ENCODE measurements around the gene CES1.
"Not testable (repeated sequence)": the region's sequence is repeated elsewhere in the genome, so short reads cannot be mapped to it uniquely, and the experiment has no call there.

The CES1 gene

DNA sequence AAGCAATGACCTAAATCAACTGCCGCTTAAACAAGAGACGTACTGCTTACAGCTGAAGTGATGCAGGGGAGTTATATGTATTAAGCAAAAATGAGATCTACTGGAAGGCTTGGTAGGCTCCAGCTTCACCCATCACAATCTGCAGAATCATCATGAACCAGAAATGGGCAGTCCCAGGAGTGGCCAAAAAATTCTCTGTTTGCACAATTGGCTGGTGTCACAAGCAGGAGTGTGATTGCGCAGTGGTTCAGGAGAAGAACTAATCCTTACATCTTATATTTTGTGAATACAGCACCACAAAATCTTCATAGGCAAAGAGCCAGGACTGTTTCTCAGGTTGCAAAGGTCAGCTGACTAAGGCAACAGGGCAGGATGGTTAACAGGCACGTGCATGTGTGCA, 75.9 kb downstream of the CES1 start:
- no peak overlapping the region for H3K27ac ChIP-seq (ENCODE audit: low read length)
- H3K9ac ChIP-seq (ENCODE audit: low read depth, low read length), result no peak overlapping the region
- H3K4me3 ChIP-seq (ENCODE audit: low read depth in 1 of 2, low read length in 2 of 2), result no peak overlapping the region
- no peak for ATAC-seq (ENCODE audit: insufficient read depth, low read depth)
- no peaks in the 10 kb centered on the region for H4K20me1 ChIP-seq (ENCODE audit: insufficient read depth, low read length)
- TF ChIP-seq EZH2 (IDR thresholded peaks at IDR 0.05; ENCODE audit: borderline replicate concordance, low read depth, low read length, severe bottlenecking), result no peak
- TF ChIP-seq, protein P1, sequence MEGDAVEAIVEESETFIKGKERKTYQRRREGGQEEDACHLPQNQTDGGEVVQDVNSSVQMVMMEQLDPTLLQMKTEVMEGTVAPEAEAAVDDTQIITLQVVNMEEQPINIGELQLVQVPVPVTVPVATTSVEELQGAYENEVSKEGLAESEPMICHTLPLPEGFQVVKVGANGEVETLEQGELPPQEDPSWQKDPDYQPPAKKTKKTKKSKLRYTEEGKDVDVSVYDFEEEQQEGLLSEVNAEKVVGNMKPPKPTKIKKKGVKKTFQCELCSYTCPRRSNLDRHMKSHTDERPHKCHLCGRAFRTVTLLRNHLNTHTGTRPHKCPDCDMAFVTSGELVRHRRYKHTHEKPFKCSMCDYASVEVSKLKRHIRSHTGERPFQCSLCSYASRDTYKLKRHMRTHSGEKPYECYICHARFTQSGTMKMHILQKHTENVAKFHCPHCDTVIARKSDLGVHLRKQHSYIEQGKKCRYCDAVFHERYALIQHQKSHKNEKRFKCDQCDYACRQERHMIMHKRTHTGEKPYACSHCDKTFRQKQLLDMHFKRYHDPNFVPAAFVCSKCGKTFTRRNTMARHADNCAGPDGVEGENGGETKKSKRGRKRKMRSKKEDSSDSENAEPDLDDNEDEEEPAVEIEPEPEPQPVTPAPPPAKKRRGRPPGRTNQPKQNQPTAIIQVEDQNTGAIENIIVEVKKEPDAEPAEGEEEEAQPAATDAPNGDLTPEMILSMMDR (IDR thresholded peaks at IDR 0.05; ENCODE audit: borderline replicate concordance, extremely low read depth, low read length, poor library complexity, severe bottlenecking), result no peak
- no peak overlapping the region for H3K4me2 ChIP-seq (ENCODE audit: insufficient read depth, low read length)
- peaks cover 2% of the 10 kb centered on the region for H3K27me3 ChIP-seq (ENCODE audit: insufficient read depth, low read length, poor library complexity)
- H3K79me2 ChIP-seq (ENCODE audit: insufficient read depth, low read length), result no peaks in the 10 kb centered on the region
- DNase-seq, result no peak
- H3K4me1 ChIP-seq (ENCODE audit: insufficient read depth, low read length), result peaks cover 6% of the 10 kb centered on the region
- H3K9me3 ChIP-seq (ENCODE audit: insufficient read depth, low read length, severe bottlenecking), result peaks cover 17% of the 10 kb centered on the region
- H2AFZ ChIP-seq (ENCODE audit: low read depth, low read length), result no peak overlapping the region
- H3K36me3 ChIP-seq (ENCODE audit: insufficient read depth, low read length), result peaks cover 6% of the 10 kb centered on the region; the same call in 1 of the 2 replicates

DNA sequence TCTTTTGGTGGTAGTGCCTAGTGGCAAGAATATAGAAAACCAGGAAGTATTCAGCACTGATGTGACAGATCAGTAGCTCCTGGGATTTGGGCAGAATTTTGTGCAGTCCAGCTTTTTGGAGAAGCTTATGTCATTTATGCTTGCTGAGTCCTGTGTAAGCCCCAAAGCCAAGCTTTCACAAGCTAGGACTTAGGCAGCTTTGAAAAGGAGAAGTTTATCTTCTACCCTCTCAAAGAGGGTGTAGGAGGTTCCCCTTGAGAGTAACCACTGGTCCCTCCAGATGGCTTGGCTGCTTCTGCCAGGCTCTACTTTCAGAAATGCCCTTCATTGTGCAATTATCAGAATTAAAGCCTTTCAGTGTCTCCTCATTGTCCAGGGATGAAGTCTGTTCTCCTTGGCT, 78.8 kb downstream of the CES1 start:
- no peaks in the 10 kb centered on the region for H3K79me2 ChIP-seq (ENCODE audit: insufficient read depth, low read length)
- H3K9ac ChIP-seq (ENCODE audit: low read depth, low read length), result no peak overlapping the region
- H3K27me3 ChIP-seq (ENCODE audit: insufficient read depth, low read length, poor library complexity), result peaks cover 2% of the 10 kb centered on the region
- peaks cover 20% of the 10 kb centered on the region for H3K9me3 ChIP-seq (ENCODE audit: insufficient read depth, low read length, severe bottlenecking)
- no peak overlapping the region for H2AFZ ChIP-seq (ENCODE audit: low read depth, low read length)
- peaks cover 6% of the 10 kb centered on the region; the same call in 1 of the 2 replicates for H3K36me3 ChIP-seq (ENCODE audit: insufficient read depth, low read length)
- no peak overlapping the region for H3K27ac ChIP-seq (ENCODE audit: low read length)
- H3K4me1 ChIP-seq (ENCODE audit: insufficient read depth, low read length), result peaks cover 6% of the 10 kb centered on the region
- ATAC-seq (ENCODE audit: insufficient read depth, low read depth) (no peak), DNase-seq (no peak)
- H3K4me2 ChIP-seq (ENCODE audit: insufficient read depth, low read length), result no peak overlapping the region
- TF ChIP-seq, protein P1 (IDR thresholded peaks at IDR 0.05; ENCODE audit: borderline replicate concordance, extremely low read depth, low read length, poor library complexity, severe bottlenecking), result no peak
- no peak for TF ChIP-seq EZH2 (IDR thresholded peaks at IDR 0.05; ENCODE audit: borderline replicate concordance, low read depth, low read length, severe bottlenecking)
- H4K20me1 ChIP-seq (ENCODE audit: insufficient read depth, low read length), result no peaks in the 10 kb centered on the region
- peak overlapping the region in 1 of 2 experiments; percentile 29; a peak in 1 of 4 replicates for H3K4me3 ChIP-seq (ENCODE audit: low read depth in 1 of 2, low read length in 2 of 2)

DNA sequence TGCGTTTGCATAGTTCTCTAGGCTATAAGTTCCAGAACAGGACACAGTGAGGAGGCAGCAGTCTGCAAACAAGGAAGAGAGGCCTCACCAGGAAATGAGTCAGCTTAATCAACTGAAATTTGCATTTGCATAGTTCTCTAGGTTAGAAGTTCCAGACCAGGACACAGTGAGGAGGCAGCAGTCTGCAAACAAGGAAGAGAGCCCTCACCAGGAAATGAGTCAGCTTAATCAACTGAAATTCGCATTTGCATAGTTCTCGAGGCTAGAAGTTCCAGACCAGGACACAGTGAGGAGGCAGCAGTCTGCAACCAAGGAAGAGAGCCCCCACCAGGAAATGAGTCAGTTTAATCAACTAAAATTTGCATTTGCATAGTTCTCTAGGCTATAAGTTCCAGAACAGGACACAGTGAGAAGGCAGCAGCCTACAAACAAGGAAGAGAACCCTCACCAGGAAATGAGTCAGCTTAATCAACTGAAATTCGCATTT, 79.7 kb downstream of the CES1 start:
- H2AFZ ChIP-seq (ENCODE audit: low read depth, low read length), result peak overlapping the region; percentile 69
- not testable (repeated sequence) for ATAC-seq (ENCODE audit: insufficient read depth, low read depth); H3K36me3 ChIP-seq (ENCODE audit: insufficient read depth, low read length); H3K4me2 ChIP-seq (ENCODE audit: insufficient read depth, low read length); H3K9ac ChIP-seq (ENCODE audit: low read depth, low read length); H3K4me1 ChIP-seq (ENCODE audit: insufficient read depth, low read length); H3K79me2 ChIP-seq (ENCODE audit: insufficient read depth, low read length); H4K20me1 ChIP-seq (ENCODE audit: insufficient read depth, low read length); H3K27me3 ChIP-seq (ENCODE audit: insufficient read depth, low read length, poor library complexity)
- H3K9me3 ChIP-seq (ENCODE audit: insufficient read depth, low read length, severe bottlenecking), result peaks cover 20% of the 10 kb centered on the region
- peak overlapping the region in 1 of 2 experiments; percentile 29; a peak in 1 of 4 replicates for H3K4me3 ChIP-seq (ENCODE audit: low read depth in 1 of 2, low read length in 2 of 2)
- H3K27ac ChIP-seq (ENCODE audit: low read length), result peak overlapping the region; percentile 65
- DNase-seq, result peak; percentile 37
